HG03432 (cell line): ENCODE measurements around the gene PNPO.
"Not testable (repeated sequence)": the region's sequence is repeated elsewhere in the genome, so short reads cannot be mapped to it uniquely, and the experiment has no call there.

Experiments used
- ATAC-seq: cut with Tn5 transposase; IDR thresholded peaks from one replicate; pipeline ENCODE4 v1.9.1; 2021; ENCODE audit warnings: mild to moderate bottlenecking, moderate library complexity; ENCODE audit not compliant: unreplicated experiment

Gene PNPO

DNA sequence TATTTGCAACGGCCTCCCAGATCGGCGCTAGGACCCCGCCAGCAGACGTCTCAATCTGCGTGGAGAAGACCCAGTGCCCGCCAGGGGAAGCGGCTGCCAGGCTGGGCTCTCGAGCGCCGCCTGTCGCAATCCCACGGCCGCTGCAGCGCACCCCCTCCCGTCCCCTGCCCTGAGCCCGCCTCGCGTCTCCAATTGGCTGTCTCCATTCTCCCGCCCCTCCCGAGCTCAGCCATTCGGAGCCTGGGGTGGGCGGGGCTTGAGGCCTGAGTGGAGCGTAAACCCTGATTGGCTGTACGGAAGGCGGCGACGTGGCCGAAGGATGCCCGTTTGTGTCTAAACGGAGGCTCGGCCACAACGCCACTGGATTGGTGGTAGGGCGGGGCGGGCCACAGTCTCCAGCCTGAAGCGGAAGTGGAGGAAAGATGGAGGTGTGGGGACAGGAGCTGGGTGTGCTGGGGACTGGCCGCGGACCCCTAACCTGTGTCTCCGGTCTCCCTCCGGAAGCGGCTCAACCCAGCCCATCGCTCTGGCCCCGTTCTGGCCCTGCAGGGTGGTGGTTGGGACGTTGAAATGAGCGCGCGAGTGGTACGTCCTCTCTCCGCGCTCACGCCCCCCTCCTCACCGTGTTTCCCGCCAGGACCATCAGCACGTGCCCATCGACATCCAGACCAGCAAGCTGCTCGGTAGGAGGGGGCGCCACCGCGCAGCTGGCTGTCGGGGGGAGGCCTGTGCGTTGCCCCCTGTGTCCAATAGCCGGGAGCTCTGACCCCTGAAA is 29.5 kb downstream of the PNPO start, which contains the start of gene CDK5RAP3:
Gene CDK5RAP3 (plus strand): TSS at position 389 of the 775 bp plus-strand sequence. CDS start 34 bp downstream, at position 423.
- ATAC-seq = peak; percentile 98

GRCh38 chr17:47973541-47973940 is 32.2 kb downstream of the PNPO start:
- ATAC-seq = no peak

DNA sequence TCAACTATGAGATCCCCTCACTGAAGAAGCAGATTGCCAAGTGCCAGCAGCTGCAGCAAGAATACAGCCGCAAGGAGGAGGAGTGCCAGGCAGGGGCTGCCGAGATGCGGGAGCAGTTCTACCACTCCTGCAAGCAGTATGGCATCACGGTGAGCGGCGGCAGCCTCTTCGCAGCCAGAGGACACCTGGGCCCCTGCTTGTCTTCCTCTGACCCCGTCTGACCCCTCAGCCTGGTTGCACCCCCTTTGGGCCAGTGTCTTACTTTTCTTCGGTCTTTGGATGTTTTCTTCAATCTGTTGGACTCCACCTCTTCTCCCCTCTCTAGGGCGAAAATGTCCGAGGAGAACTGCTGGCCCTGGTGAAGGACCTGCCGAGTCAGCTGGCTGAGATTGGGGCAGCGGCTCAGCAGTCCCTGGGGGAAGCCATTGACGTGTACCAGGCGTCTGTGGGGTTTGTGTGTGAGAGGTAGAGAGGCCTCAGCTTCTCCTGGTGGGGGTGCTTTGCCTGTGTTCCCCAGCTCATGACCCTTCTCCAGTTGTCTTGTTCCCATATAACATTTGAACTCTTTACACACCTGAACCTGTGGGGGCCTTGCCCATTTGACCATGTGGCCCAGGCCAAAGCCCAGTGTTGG is 33.9 kb downstream of the PNPO start:
- ATAC-seq = no peak

DNA sequence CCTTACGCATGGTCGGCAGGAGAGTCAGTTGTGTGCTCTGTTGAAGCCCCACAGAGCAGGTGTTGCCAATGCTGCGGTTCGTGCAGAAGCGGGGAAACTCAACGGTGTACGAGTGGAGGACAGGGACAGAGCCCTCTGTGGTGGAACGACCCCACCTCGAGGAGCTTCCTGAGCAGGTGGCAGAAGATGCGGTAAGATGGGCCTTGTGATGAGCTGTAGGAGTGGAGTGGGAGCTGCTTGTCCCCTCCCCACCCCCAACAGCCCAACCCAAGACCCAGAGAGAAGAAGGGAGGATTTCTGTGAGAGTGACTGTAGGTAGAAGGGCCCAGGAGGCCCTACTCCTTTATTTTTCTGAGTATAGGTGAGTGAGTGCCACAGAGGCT is 34.4 kb downstream of the PNPO start:
- no peak for ATAC-seq

DNA sequence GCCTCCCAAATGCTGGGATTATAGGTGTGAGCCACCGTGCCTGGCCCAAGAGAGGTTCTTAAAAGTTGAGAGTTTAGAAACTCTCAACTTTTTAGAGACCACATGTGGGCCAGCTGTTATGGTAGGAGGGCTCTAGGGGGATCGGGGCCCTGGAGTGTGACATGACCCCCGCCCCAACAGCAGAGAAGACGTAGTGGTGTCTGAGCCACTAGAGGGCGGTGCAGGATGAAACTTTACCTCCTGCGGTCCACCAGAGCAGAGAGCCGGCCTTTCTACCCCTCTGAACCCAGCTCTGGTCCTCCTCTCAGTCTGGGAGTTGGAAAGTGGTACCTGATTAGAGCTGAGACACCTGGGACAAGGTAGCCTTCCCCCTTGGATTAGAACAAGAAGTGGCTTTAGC is 37.0 kb downstream of the PNPO start:
- no peak for ATAC-seq

- no peak for ATAC-seq
Observed at GRCh38 chr17:47980541-47980940, 39.2 kb downstream of the PNPO start.

- no peak for ATAC-seq
Observed at GRCh38 chr17:47981462-47981861, 40.1 kb downstream of the PNPO start.

- no peak for ATAC-seq
Observed at GRCh38 chr17:47982091-47982617, 40.8 kb downstream of the PNPO start.

GRCh38 chr17:47982645-47983390 is 41.4 kb downstream of the PNPO start:
- no peak for ATAC-seq

GRCh38 chr17:47983492-47984223 is 42.3 kb downstream of the PNPO start:
- ATAC-seq = no peak

DNA sequence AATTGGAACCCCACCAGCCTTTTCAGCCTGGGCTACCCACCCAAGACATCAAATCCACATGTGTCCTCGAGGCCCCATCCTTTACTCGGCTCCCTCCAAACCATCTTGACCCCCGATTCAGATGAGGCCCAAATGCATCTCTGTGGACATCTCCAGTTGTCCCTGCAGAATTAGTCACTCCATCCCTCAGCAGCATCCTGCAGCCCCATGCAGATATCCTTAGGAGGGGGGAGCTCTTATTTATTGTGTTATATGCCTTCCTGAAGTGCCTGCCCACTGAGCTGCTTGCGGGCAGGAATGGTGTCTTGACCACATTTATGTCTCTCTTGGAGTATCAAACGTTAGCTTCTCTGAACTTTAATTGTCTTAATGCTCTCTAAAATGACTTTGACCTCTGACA is 45.1 kb downstream of the PNPO start:
- ATAC-seq = no peak

DNA sequence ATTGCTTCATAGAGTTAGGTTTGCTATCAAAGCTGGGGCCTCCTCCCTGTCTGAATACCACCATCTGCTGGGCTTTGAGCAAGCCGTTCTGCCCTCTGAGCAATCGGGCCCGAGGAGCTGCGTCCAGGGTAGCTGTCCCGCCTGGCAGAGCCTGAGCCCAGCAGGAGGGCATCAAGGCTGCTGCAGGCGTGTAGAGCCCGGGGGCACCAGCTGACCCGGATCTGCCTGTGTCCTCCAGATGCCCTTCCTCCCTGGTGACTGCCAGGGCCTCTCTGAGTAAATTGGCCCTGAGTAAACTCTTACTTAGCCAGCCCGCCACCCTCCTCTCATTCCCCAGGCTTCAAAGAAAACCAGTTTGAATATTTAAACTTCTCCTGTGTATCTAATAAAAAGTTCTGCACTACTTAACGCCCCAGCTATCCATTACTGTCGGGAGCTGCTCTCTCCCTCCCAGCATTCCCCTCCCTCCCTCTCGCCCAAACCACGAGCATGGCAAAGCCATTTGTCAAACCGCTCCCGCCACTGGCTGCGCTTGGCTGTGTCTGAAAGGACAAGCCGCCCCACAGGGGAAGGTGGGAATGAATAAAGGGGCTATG is 46.0 kb downstream of the PNPO start:
- no peak for ATAC-seq

DNA sequence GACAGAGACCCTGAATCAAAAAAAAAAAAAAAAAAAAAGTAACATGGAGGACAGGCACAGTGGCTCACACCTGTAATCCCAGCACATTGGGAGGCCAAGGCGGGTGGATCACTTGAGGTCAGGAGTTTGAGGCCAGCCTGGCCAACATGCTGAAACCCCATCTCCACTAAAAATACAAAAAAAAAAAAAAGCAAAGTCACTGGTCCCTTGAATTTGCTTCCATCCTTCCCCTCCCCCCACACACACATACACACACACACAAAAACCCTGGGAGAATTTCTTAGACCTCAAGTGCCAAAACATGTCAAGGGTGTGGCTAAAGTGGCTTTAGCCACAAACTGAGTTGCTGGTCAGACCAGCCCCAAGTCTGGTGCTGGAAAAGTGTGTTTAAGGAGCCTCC is 47.1 kb downstream of the PNPO start:
- not testable (repeated sequence) for ATAC-seq

- no peak for ATAC-seq
Observed at GRCh38 chr17:47989159-47989558, 47.8 kb downstream of the PNPO start.

GRCh38 chr17:47989700-47990099 is 48.3 kb downstream of the PNPO start:
- ATAC-seq = no peak

DNA sequence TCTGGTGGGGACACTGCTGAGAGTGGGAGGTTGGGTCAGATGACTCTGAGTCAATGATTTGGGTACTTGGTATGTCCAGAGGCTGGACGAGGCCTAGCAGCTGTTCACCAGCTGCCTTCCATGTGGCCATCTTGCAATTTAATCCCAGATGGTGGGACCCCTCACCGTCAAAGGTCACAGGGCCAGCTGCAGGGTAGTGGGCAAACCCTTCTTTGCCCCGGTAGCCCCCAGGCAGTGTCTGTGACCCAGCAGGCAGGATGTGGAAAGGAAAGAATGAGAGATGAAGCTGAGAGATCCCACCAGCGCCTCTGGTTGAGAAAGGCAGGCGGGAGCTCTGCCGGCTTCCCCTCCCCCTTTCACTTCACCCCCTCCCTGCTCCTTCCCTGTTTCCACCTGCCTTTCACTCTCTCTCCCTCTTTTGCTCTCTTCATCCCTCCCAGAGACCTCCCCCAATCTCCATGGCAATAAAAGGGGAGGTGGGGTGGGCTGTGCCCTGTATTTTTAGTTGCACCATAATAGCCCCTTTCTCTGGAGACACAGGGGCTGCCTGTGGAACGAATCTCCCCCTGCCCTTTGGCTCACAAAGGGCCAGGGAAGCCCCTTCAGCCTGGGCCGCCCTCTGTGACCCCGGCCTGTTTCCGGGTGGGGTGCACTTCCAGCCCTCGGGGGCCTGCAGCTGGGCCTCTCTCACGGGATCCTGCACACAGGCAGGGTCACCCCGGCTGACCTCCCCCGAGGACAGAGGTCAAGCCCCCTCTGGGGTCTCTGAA is 49.8 kb downstream of the PNPO start:
- ATAC-seq = no peak

GRCh38 chr17:47992216-47992615 is 50.8 kb downstream of the PNPO start:
- no peak for ATAC-seq

DNA sequence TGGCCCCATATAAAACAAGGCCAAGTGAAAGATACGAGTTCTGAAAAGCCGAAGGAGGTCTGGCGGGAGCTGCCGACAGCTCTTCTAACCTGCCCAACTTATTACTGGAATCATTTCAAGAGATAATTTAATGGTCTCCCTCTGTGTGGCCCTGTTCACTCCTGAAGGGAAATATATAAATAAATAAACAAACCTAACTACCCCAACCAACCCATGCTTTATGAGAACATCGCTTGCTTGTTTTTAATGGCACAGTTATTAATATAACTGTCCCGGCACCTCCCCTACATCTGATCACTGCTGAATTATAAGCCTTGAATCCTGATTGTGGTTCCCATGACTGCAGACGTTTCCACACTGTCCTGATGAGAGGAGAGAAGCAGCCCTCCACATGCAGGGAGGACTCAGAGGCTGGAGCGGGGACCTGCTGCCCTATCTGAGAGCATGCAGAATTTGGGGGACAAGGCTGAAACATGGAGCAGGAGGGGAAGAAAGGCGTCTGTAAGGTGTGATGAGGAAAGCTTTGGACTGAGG is 51.7 kb downstream of the PNPO start:
- no peak for ATAC-seq

GRCh38 chr17:47993964-47994363 is 52.6 kb downstream of the PNPO start:
- ATAC-seq = no peak
